K562 (cell line): ENCODE results near the gene INSR. TPM values are rescaled to one million over a fixed set of nuclear protein-coding genes. Genes with fewer than 3 reads are reported as not detected.

ENCODE experiments used
- KAT2B ChIP-seq: IDR thresholded peaks from one replicate; pipeline ENCODE4 v1.6.1; 2012; ENCODE audit warnings: low read depth, mild to moderate bottlenecking, control low read depth, inconsistent platforms, low read length, moderate library complexity
- KDM4B ChIP-seq, 2 experiments: fragments of 450-650 bp in 1 of 2; sonication (generic) in 1 of 2; IDR thresholded peaks; 2 replicates each; pipeline ENCODE4 v1.6.1; 2016 to 2017; ENCODE audit warnings: borderline replicate concordance in 2 of 2, antibody characterized with exemption in 1 of 2, low read depth in 1 of 2, mild to moderate bottlenecking in 1 of 2
- NEUROD1 ChIP-seq: fragments of 150-350 bp; IDR thresholded peaks from 2 replicates; pipeline ENCODE4 v1.6.1; 2014; ENCODE audit warnings: borderline replicate concordance, low read length, low read depth; ENCODE audit not compliant: partially characterized antibody
- SIN3B ChIP-seq: fragments of 450-650 bp; IDR thresholded peaks from 2 replicates; pipeline ENCODE4 v1.6.1; 2017; ENCODE audit warnings: low read depth, mild to moderate bottlenecking, moderate library complexity
- TRIM25 ChIP-seq: fragments of 450-650 bp; IDR thresholded peaks from 2 replicates; pipeline ENCODE4 v1.7.0; 2016; ENCODE audit warnings: borderline replicate concordance
- polyA plus RNA-seq, 8 experiments: library from polyadenylated mRNA; depleted of rRNA in 4 of 8; stranded (reverse) in 5 of 8; unstranded in 3 of 8; fragments of >200 nt; fragmentation: Nextera tagmentation in 2 of 8; fragmentation: Illumina TruSeq in 1 of 8; extraction: Ambion mirVana in 2 of 8; extraction: Trizol in 1 of 8; gene quantifications; 2 replicates each; pipeline versions ENCODE4 v1.2.1 to v1.2.3, GENCODE V29; 2011 to 2014; ENCODE audit warnings: inconsistent platforms in 1 of 8, missing spikeins in 1 of 8
- total RNA-seq, 7 experiments: library from RNA; depleted of rRNA in 6 of 7; stranded (reverse); fragments of >200 nt in 6 of 7; fragmentation: Illumina TruSeq in 2 of 7; extraction: Trizol in 2 of 7; gene quantifications; 2 replicates each; pipeline versions ENCODE4 v1.2.1 to v1.2.3, GENCODE V29; 2011 to 2021; ENCODE audit warnings: low replicate concordance in 1 of 7
- TF ChIP-seq, protein P1 (sequence below): fragments of 150-350 bp; IDR thresholded peaks from 2 replicates; pipeline ENCODE4 v1.6.1; 2014; ENCODE audit warnings: low read depth, mild to moderate bottlenecking, low read length, borderline replicate concordance
- TF ChIP-seq, protein P2 (sequence below): fragments of 250-450 bp; sonication (Bioruptor Pico); IDR thresholded peaks from 2 replicates; pipeline ENCODE4 v1.8.0; 2022; ENCODE audit warnings: moderate library complexity, mild to moderate bottlenecking, inconsistent platforms
- TF ChIP-seq, protein P3 (sequence below): sonication (generic); formaldehyde crosslinking; IDR thresholded peaks from 2 replicates; pipeline ENCODE4 v1.8.1; 2023; ENCODE audit warnings: mild to moderate bottlenecking, missing genetic modification reagents, moderate library complexity

INSR gene
- total and polyA plus RNA-seq, 9 of the 15 experiments (the other 6 are each of a cell fraction or from before 2014, with no cell fraction given), result 0.04 to 0.88 (median 0.41) TPM

GRCh38 chr19:7197760-7198696, 96.2 kb downstream of the INSR start (continued):
- TF ChIP-seq, protein P1, sequence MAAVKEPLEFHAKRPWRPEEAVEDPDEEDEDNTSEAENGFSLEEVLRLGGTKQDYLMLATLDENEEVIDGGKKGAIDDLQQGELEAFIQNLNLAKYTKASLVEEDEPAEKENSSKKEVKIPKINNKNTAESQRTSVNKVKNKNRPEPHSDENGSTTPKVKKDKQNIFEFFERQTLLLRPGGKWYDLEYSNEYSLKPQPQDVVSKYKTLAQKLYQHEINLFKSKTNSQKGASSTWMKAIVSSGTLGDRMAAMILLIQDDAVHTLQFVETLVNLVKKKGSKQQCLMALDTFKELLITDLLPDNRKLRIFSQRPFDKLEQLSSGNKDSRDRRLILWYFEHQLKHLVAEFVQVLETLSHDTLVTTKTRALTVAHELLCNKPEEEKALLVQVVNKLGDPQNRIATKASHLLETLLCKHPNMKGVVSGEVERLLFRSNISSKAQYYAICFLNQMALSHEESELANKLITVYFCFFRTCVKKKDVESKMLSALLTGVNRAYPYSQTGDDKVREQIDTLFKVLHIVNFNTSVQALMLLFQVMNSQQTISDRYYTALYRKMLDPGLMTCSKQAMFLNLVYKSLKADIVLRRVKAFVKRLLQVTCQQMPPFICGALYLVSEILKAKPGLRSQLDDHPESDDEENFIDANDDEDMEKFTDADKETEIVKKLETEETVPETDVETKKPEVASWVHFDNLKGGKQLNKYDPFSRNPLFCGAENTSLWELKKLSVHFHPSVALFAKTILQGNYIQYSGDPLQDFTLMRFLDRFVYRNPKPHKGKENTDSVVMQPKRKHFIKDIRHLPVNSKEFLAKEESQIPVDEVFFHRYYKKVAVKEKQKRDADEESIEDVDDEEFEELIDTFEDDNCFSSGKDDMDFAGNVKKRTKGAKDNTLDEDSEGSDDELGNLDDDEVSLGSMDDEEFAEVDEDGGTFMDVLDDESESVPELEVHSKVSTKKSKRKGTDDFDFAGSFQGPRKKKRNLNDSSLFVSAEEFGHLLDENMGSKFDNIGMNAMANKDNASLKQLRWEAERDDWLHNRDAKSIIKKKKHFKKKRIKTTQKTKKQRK, result no peak
- no peak for TF ChIP-seq TRIM25
- TF ChIP-seq KAT2B, result no peak
- no peak; a peak in 1 of 4 replicates for TF ChIP-seq KDM4B (IDR thresholded peaks at IDR 0.05; ENCODE audit: borderline replicate concordance in 2 of 2, low read depth in 1 of 2)
- TF ChIP-seq, protein P2, sequence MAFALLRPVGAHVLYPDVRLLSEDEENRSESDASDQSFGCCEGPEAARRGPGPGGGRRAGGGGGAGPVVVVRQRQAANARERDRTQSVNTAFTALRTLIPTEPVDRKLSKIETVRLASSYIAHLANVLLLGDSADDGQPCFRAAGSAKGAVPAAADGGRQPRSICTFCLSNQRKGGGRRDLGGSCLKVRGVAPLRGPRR (CRISPR knock-in tag), result no peak
- peak; percentile 52; the same call in 1 of the 2 replicates for TF ChIP-seq SIN3B
- TF ChIP-seq NEUROD1, result peak; percentile 99
- TF ChIP-seq, protein P3, sequence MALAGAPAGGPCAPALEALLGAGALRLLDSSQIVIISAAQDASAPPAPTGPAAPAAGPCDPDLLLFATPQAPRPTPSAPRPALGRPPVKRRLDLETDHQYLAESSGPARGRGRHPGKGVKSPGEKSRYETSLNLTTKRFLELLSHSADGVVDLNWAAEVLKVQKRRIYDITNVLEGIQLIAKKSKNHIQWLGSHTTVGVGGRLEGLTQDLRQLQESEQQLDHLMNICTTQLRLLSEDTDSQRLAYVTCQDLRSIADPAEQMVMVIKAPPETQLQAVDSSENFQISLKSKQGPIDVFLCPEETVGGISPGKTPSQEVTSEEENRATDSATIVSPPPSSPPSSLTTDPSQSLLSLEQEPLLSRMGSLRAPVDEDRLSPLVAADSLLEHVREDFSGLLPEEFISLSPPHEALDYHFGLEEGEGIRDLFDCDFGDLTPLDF (CRISPR knock-in tag), result no peak
